ENCODE data around the gene CMIP. TPM values are rescaled to one million over a fixed set of nuclear protein-coding genes. Genes with fewer than 3 reads are reported as not detected.
A peak's percentile ranks its signal among the peaks of the same experiment; 100 is the strongest.

CMIP gene
- polyA plus RNA-seq, 3 donors, result 0.85 to 61.9 (median 0.93) TPM

- Mint-ChIP-seq H3K27me3 (ENCODE audit: low read depth in 3 of 3) (no peaks in the 10 kb centered on the region), H3K36me3 (peaks cover 32 to 44% of the 10 kb centered on the region in 2 donors), H3K27ac (peak overlapping the region; percentile 80 to 93 (median 88)), H3K4me3 (peak overlapping the region; percentile 51 to 76), H3K4me1 (peaks cover 93% of the 10 kb centered on the region), H3K9me3 (peaks cover 0 to 3% (median 0%) of the 10 kb centered on the region in 7 donors)
- intact Hi-C loops (cut with micrococcal nuclease), result loop anchor here in 1 of 2 donors (5.0 kb wide), 1 partner anchor 35 kb away; no protein-coding TSS in a partner anchor
- Histone ChIP-seq H3K4me2 (replicated peaks; ENCODE audit: extremely low read depth, low read length, poor library complexity, severe bottlenecking) (peak overlapping the region; percentile 68), H3K4me1 (ENCODE audit: control insufficient read depth in 1 of 2, insufficient read depth in 2 of 2, low read length in 2 of 2) (peaks cover 88 to 97% of the 10 kb centered on the region in 2 donors), H3K9me3 (replicated peaks in 1 of 2; ENCODE audit: control insufficient read depth in 1 of 2, insufficient read depth in 1 of 2, low read length in 2 of 2) (no peaks in the 10 kb centered on the region), H2AFZ (ENCODE audit: insufficient read depth, low read depth, low read length, poor library complexity, severe bottlenecking) (no peak overlapping the region), H3K4me3 (replicated peaks in 1 of 3; ENCODE audit: low read depth in 2 of 3, low read length in 3 of 3) (peak overlapping the region in 1 of 3 experiments; percentile 60), H3K36me3 (replicated peaks in 1 of 2; ENCODE audit: control insufficient read depth in 1 of 2, insufficient read depth in 2 of 2, low read length in 2 of 2) (peaks cover 0 to 6% of the 10 kb centered on the region in 2 donors), H3K79me2 (ENCODE audit: insufficient read depth, low read length) (peaks cover 99% of the 10 kb centered on the region), H3K27me3 (ENCODE audit: control insufficient read depth in 2 of 2, insufficient read depth in 2 of 2, low read length in 2 of 2) (no peaks in the 10 kb centered on the region), H4K20me1 (ENCODE audit: insufficient read depth, low read length) (peaks cover 100% of the 10 kb centered on the region), H3K27ac (ENCODE audit: low read depth in 1 of 2, low read length in 2 of 2) (peak overlapping the region; percentile 39 to 72), H3K9ac (ENCODE audit: insufficient read depth, low read length, poor library complexity, severe bottlenecking) (no peak overlapping the region)
- TF ChIP-seq CTCF (IDR thresholded peaks at IDR 0.05), result peak; percentile 68
- peak; percentile 67 to 81 (median 79) for DNase-seq
- 30% methylated on average over 9 of the region's 10 CpGs for WGBS (ENCODE audit: insufficient coverage)
These were observed 53.1 kb downstream of the CMIP start for GRCh38 chr16:81497690-81498089.

- intact Hi-C loops (cut with micrococcal nuclease), result loop anchor here in 1 of 2 donors (5.0 kb wide), 1 partner anchor 36 kb away; no protein-coding TSS in a partner anchor
- H3K9me3 Mint-ChIP-seq, result peaks cover 0 to 3% (median 0%) of the 10 kb centered on the region in 7 donors
- Histone ChIP-seq H3K4me1 (ENCODE audit: control insufficient read depth in 1 of 2, insufficient read depth in 2 of 2, low read length in 2 of 2) (peaks cover 82 to 97% of the 10 kb centered on the region in 2 donors), H3K36me3 (replicated peaks in 1 of 2; ENCODE audit: control insufficient read depth in 1 of 2, insufficient read depth in 2 of 2, low read length in 2 of 2) (peaks cover 0 to 6% of the 10 kb centered on the region in 2 donors), H3K9ac (ENCODE audit: insufficient read depth, low read length, poor library complexity, severe bottlenecking) (no peak overlapping the region), H3K27me3 (ENCODE audit: control insufficient read depth in 2 of 2, insufficient read depth in 2 of 2, low read length in 2 of 2) (no peaks in the 10 kb centered on the region), H3K9me3 (replicated peaks in 1 of 2; ENCODE audit: control insufficient read depth in 1 of 2, insufficient read depth in 1 of 2, low read length in 2 of 2) (no peaks in the 10 kb centered on the region), H3K27ac (ENCODE audit: low read depth in 1 of 2, low read length in 2 of 2) (peak overlapping the region; percentile 37 to 72), H3K79me2 (ENCODE audit: insufficient read depth, low read length) (peaks cover 99% of the 10 kb centered on the region), H4K20me1 (ENCODE audit: insufficient read depth, low read length) (peaks cover 100% of the 10 kb centered on the region), H2AFZ (ENCODE audit: insufficient read depth, low read depth, low read length, poor library complexity, severe bottlenecking) (no peak overlapping the region), H3K4me3 (replicated peaks in 1 of 3; ENCODE audit: low read depth in 2 of 3, low read length in 3 of 3) (peak overlapping the region in 1 of 3 experiments; percentile 60), H3K4me2 (replicated peaks; ENCODE audit: extremely low read depth, low read length, poor library complexity, severe bottlenecking) (peak overlapping the region; percentile 68)
- H3K27ac Mint-ChIP-seq, result peak overlapping the region; percentile 80 to 93 (median 88)
- H3K36me3 Mint-ChIP-seq, result peaks cover 32 to 45% of the 10 kb centered on the region in 2 donors
- H3K27me3 Mint-ChIP-seq (ENCODE audit: low read depth in 3 of 3), result no peaks in the 10 kb centered on the region
- H3K4me3 Mint-ChIP-seq, result no peak overlapping the region
- no peak for DNase-seq
- TF ChIP-seq CTCF (IDR thresholded peaks at IDR 0.05), result no peak
- H3K4me1 Mint-ChIP-seq, result peaks cover 87% of the 10 kb centered on the region
- 85% methylated on average over 11 of the region's 11 CpGs for WGBS (ENCODE audit: insufficient coverage)
These were observed 53.7 kb downstream of the CMIP start for GRCh38 chr16:81498351-81498750.

All from CD14-positive monocyte (primary cell).